Measurements from ENCODE around the gene RTRAF. TPM values are rescaled to one million over a fixed set of nuclear protein-coding genes. Genes with fewer than 3 reads are reported as not detected.

Gene RTRAF
- total RNA-seq, 1 experiment from 2014 or later, result 190 TPM

- Histone ChIP-seq H3K4me3 (replicated peaks in 1 of 2; ENCODE audit: low read depth in 1 of 2, low read length in 2 of 2) (no peak overlapping the region), H3K4me1 (ENCODE audit: control insufficient read depth in 1 of 2, insufficient read depth in 2 of 2, low read length in 2 of 2) (peaks cover 0 to 13% of the 10 kb centered on the region in 2 experiments; a peak in 1 of 4 replicates), H3K9me2 (ENCODE audit: insufficient read depth) (no peaks in the 10 kb centered on the region), H3K27me3 (ENCODE audit: insufficient read depth, low read length) (no peaks in the 10 kb centered on the region), H3K27ac (ENCODE audit: low read depth, low read length) (no peak overlapping the region), H3K9ac (ENCODE audit: low read length) (no peak overlapping the region), H3K79me2 (ENCODE audit: insufficient read depth, low read length) (no peaks in the 10 kb centered on the region), H3K4me2 (ENCODE audit: low read length) (no peak overlapping the region), H3K36me3 (ENCODE audit: control insufficient read depth in 1 of 2, insufficient read depth in 2 of 2, low read length in 2 of 2) (no peaks in the 10 kb centered on the region), H2AFZ (ENCODE audit: low read depth, low read length, poor library complexity, severe bottlenecking) (no peak overlapping the region), H4K20me1 (ENCODE audit: insufficient read depth) (no peaks in the 10 kb centered on the region), H3K9me3 (ENCODE audit: control insufficient read depth in 1 of 2, insufficient read depth in 1 of 2, low read depth in 1 of 2, low read length in 2 of 2) (no peaks in the 10 kb centered on the region)
- ChIA-PET RAD21 (ENCODE audit: low non-redundant PET in 1 of 2, low total read pairs in 2 of 2, uncharacterized antibody in 2 of 2, unreplicated experiment in 2 of 2) (no interaction called here), CTCF (interaction anchor here (0.5 to 1.4 kb wide), 6 partner anchors 12 to 87 kb away, joined by 3 to 4 read pairs (median 4); no protein-coding TSS in a partner anchor), POLR2A (no interaction called here)
- intact Hi-C loops (cut with micrococcal nuclease), result loop anchor here (5.0 kb wide), 1 partner anchor 1262 kb away; no protein-coding TSS in a partner anchor
- DNase-seq (ENCODE audit: low read depth, low spot score), result no peak
- no peak for TF ChIP-seq ZFX (IDR thresholded peaks at IDR 0.05)
- TF ChIP-seq, protein P1, sequence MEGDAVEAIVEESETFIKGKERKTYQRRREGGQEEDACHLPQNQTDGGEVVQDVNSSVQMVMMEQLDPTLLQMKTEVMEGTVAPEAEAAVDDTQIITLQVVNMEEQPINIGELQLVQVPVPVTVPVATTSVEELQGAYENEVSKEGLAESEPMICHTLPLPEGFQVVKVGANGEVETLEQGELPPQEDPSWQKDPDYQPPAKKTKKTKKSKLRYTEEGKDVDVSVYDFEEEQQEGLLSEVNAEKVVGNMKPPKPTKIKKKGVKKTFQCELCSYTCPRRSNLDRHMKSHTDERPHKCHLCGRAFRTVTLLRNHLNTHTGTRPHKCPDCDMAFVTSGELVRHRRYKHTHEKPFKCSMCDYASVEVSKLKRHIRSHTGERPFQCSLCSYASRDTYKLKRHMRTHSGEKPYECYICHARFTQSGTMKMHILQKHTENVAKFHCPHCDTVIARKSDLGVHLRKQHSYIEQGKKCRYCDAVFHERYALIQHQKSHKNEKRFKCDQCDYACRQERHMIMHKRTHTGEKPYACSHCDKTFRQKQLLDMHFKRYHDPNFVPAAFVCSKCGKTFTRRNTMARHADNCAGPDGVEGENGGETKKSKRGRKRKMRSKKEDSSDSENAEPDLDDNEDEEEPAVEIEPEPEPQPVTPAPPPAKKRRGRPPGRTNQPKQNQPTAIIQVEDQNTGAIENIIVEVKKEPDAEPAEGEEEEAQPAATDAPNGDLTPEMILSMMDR (IDR thresholded peaks at IDR 0.05 in 2 of 3, conservative IDR thresholded peaks at IDR 0.05 in 1 of 3; ENCODE audit: borderline replicate concordance in 1 of 3, insufficient read depth in 1 of 3, low read depth in 2 of 3, low read length in 2 of 3), result no peak
- no peak for TF ChIP-seq EZH2phosphoT487 (IDR thresholded peaks at IDR 0.05; ENCODE audit: borderline replicate concordance)
- no TSS peak for BruUV-seq (replicated peaks)
- ATAC-seq, result no peak
Observed at GRCh38 chr14:52044791-52045522, 55.6 kb downstream of the RTRAF start.

GRCh38 chr14:52046376-52046917 is 57.1 kb downstream of the RTRAF start:
- H3K27me3 ChIP-seq (ENCODE audit: insufficient read depth, low read length), result no peaks in the 10 kb centered on the region
- ChIA-PET RAD21 (ENCODE audit: low non-redundant PET in 1 of 2, low total read pairs in 2 of 2, uncharacterized antibody in 2 of 2, unreplicated experiment in 2 of 2) (no interaction called here), POLR2A (no interaction called here), CTCF (no interaction called here)
- H3K9ac ChIP-seq (ENCODE audit: low read length), result no peak overlapping the region
- H3K9me2 ChIP-seq (ENCODE audit: insufficient read depth), result no peaks in the 10 kb centered on the region
- H3K4me2 ChIP-seq (ENCODE audit: low read length), result no peak overlapping the region
- no peak overlapping the region for H2AFZ ChIP-seq (ENCODE audit: low read depth, low read length, poor library complexity, severe bottlenecking)
- BruUV-seq (replicated peaks), result no TSS peak
- no peaks in the 10 kb centered on the region for H3K9me3 ChIP-seq (ENCODE audit: control insufficient read depth in 1 of 2, insufficient read depth in 1 of 2, low read depth in 1 of 2, low read length in 2 of 2)
- peaks cover 0 to 13% of the 10 kb centered on the region in 2 experiments; a peak in 1 of 4 replicates for H3K4me1 ChIP-seq (ENCODE audit: control insufficient read depth in 1 of 2, insufficient read depth in 2 of 2, low read length in 2 of 2)
- intact Hi-C loops (cut with micrococcal nuclease), result no loop called here
- H4K20me1 ChIP-seq (ENCODE audit: insufficient read depth), result no peaks in the 10 kb centered on the region
- TF ChIP-seq JUND (IDR thresholded peaks at IDR 0.05) (no peak), SIN3A (IDR thresholded peaks at IDR 0.05; ENCODE audit: low read depth) (no peak)
- ATAC-seq (no peak), DNase-seq (ENCODE audit: low read depth, low spot score) (no peak)
- H3K27ac ChIP-seq (ENCODE audit: low read depth, low read length), result no peak overlapping the region
- no peaks in the 10 kb centered on the region for H3K79me2 ChIP-seq (ENCODE audit: insufficient read depth, low read length)
- no peak overlapping the region for H3K4me3 ChIP-seq (replicated peaks in 1 of 2; ENCODE audit: low read depth in 1 of 2, low read length in 2 of 2)
- no peaks in the 10 kb centered on the region for H3K36me3 ChIP-seq (ENCODE audit: control insufficient read depth in 1 of 2, insufficient read depth in 2 of 2, low read length in 2 of 2)

Data from HCT116 (cell line).